Transverse colon (tissue), 4 donors: ENCODE results near the gene NRXN2.

Source experiments
- CTCF ChIP-seq, 5 experiments: fragments of 200-600 bp in 3 of 5; fragments of 450-650 bp in 2 of 5; sonication (generic) in 3 of 5; IDR thresholded peaks; 1 replicate in 2 of 5; 2 replicates in 3 of 5; pipeline ENCODE4 v1.5.1; 2016 to 2017; ENCODE audit warnings: antibody characterized with exemption in 5 of 5, inconsistent platforms in 3 of 5, mild to moderate bottlenecking in 2 of 5, moderate library complexity in 1 of 5
- POLR2AphosphoS5 ChIP-seq, 3 donors: sonication (generic); formaldehyde crosslinking; IDR thresholded peaks; one replicate each; pipeline ENCODE4 v1.6.1; 2016; ENCODE audit warnings: antibody characterized with exemption in 3 of 3

GRCh38 chr11:64660706-64661105 is 62.3 kb downstream of the NRXN2 start:
- TF ChIP-seq CTCF (IDR thresholded peaks at IDR 0.05) (no peak), POLR2AphosphoS5 (IDR thresholded peaks at IDR 0.05) (no peak)
